Non-pigmented ciliary epithelial cell (primary cell): ENCODE results near the gene KRTAP5-7.
"Not testable (repeated sequence)": the region's sequence is repeated elsewhere in the genome, so short reads cannot be mapped to it uniquely, and the experiment has no call there.

Experiments used
- DNase-seq: peaks from one replicate; pipeline ENCODE4 v3.0.0-alpha.2; 2010; ENCODE audit warnings: low read depth

Gene KRTAP5-7, protein sequence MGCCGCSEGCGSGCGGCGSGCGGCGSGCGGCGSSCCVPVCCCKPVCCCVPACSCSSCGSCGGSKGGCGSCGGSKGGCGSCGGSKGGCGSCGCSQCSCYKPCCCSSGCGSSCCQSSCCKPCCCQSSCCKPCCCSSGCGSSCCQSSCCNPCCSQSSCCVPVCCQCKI

DNA sequence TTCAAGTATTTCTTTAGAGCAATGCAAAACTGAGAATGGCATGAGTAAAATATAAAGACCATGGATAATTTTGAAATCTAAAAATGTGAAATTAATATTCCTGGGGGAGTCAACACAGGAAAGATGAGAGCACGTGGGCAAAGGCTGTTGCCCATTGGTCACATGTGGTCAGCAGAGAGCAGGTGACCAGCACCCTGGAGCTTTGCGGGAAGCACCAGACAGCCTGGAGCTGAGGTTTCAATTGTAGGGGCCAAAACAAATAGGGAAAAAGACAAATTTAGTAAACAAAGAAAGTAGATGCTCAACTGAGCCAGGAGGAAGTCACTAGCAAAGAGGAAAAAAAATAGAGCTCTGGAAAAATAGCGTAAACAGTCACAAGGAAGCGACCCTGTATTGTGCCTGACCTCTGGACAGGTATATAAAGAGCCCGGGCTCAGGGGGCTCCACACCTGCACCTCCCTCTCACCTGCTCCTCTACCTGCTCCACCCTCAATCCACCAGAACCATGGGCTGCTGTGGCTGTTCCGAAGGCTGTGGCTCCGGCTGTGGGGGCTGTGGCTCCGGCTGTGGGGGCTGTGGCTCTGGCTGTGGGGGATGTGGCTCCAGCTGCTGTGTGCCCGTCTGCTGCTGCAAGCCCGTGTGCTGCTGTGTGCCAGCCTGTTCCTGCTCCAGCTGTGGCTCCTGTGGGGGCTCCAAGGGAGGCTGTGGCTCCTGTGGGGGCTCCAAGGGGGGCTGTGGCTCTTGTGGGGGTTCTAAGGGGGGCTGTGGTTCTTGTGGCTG is at the start of gene KRTAP5-7:
KRTAP5-7 (plus strand) TSS at position 472 of the 780 bp plus-strand sequence; CDS start at position 506, 34 bp downstream.
- not testable (repeated sequence) for DNase-seq

DNA sequence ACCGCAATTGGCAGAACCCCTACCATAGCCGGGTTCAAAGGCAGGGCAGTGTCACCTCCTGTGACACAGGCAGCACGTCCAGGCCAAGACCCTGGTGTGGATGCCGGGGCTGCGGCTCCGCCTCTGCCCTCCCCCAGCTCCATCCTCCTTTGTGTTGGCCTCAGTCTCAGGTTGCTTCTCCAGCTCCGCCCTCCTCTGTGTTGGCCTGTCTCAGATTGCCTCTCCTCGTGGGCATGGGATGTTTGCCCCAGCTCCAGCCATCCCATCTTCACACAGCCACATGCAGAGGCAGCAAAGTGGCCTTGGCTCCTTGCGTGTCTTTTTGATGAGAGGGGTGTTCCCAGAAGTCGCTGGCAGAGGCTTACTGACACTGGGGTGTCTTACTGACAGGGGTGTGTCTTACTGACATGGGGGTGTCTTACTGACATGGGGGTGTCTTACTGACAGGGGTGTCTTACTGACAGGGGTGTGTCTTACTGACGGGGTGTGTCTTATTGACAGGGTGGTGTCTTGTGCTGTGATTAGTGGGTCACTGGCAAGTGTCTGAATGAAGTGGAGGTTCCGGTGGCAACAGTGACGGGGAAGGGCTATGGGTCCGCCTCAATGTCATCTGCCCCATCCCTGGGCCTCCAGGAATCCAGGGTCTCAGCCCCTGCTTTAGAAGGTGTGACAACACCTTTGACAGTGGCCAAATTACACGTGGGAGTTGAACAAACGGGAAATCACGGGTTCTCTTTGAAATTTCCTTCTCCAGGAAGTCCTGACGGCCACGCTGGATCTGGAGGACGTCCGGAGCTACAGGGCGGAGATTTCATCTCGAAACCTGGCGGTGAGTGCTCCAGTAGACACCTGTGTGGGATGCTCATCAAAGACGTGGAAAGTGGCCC is 49.2 kb upstream of the KRTAP5-7 start:
- DNase-seq: no peak

GRCh38 chr11:71478528-71478840 is 48.6 kb upstream of the KRTAP5-7 start:
- no peak for DNase-seq

- DNase-seq: no peak
These were observed 45.7 kb upstream of the KRTAP5-7 start for GRCh38 chr11:71481101-71481960.

DNA sequence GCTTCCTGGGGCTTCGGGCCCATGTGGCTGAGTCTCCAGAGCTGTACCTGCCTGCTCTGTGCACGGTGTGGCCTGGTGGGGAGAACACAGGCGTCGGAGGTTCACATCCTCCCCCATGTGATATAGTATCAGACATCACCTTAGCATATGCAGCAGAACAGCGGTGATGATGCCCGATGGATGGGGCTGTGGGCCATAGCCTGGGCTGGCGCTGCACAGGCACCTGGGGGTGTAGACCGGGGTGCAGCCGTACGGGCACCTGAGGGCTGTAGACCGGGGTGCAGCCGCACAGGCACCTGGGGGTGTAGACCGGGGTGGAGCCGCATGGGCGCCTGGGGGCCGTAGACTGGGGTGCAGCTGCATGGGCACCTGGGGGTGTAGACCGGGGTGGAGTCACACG is 44.9 kb upstream of the KRTAP5-7 start:
- DNase-seq: no peak

- no peak for DNase-seq
These were observed 44.2 kb upstream of the KRTAP5-7 start for GRCh38 chr11:71482746-71483364.

- DNase-seq: no peak
These were observed 43.4 kb upstream of the KRTAP5-7 start for GRCh38 chr11:71483692-71484091.

DNA sequence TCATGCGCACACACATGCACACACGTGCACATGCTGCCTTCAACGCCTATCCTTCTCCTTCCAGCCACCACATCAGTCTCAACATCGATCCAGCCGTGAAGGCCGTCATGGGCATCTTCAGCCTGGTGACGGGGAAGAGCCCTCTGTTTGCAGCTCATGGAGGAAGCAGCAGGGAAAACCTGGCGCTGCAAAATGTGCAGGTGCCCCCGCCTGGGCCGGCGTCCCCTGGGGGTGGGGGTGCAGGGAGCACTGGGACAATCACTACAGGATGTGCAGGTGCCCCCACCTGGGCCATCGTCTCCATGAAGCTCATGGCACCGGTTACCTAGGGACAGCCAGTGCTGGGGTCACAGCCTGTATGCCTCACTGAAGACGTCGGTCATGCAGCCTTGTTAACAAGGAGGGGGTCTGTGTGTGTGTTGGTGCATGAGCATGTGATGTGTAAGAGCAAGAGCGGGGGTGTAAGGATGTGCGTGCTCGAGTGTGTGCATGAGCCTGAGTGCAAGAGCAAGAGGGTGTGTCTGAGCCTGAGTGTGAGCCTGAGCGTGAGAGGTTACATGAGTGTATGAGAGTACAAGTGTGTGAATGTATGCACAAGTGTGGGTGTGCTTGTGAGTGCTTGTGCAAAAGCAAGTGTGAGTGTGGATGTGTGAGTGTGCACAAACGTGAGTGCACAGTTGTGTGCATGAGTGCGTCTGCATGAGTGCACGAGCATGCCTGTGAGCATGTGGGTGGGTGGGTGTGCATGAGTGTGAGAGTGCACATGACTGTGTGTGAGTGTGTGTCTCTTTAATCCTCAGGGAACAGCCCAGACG is 42.6 kb upstream of the KRTAP5-7 start:
- DNase-seq: no peak

- DNase-seq: no peak
These were observed 42.0 kb upstream of the KRTAP5-7 start for GRCh38 chr11:71485063-71485399.

DNA sequence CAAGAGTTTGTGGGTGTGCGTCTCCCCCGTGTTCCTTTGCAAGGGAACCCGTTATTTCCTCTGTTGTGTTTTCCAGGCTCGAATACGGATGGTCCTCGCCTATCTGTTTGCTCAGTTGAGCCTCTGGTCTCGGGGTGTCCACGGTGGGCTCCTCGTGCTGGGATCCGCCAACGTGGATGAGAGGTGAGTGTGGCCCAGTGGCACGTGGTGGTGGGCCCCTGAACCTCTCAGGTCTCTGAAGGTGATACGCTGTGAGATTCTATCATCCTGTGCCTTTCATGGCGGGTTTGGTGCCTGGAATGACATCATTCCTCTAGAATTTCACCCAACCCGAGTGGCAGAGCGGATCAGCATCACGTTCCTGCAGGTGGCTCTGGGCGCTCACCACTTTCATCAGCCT is 41.6 kb upstream of the KRTAP5-7 start:
- no peak for DNase-seq

GRCh38 chr11:71486320-71486719 is 40.7 kb upstream of the KRTAP5-7 start:
- no peak for DNase-seq

DNA sequence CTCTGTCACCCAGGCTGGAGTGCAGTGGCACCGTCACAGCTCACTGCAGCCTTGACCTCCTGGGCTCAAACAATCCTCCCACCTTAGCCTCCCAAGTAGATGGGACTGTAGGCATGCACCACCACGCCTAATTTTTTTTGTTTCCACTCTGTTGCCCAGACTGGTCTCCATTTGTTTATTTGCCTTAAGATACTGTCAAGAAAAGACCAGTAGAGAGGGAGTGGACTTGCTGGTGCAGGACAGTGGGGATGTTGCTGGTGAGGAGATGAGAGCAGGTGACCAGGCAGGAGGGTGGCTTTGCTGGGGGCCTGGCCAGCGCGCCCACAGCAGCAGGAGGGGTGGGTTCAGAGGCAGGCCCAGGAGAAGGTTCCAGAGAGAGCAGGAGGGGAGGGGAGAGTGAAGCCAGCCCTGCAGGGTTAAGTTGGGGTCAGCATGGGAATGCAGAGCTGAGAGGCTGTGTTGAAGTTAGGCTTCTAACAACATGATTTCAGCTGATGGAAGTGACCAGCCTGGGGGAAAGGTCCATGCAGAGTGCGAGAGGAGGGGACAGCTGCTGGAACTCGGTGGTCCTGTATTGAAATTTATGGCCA is 38.3 kb upstream of the KRTAP5-7 start:
- DNase-seq: no peak

- DNase-seq: peak; percentile 22
These were observed 37.6 kb upstream of the KRTAP5-7 start for GRCh38 chr11:71489311-71490043.

DNA sequence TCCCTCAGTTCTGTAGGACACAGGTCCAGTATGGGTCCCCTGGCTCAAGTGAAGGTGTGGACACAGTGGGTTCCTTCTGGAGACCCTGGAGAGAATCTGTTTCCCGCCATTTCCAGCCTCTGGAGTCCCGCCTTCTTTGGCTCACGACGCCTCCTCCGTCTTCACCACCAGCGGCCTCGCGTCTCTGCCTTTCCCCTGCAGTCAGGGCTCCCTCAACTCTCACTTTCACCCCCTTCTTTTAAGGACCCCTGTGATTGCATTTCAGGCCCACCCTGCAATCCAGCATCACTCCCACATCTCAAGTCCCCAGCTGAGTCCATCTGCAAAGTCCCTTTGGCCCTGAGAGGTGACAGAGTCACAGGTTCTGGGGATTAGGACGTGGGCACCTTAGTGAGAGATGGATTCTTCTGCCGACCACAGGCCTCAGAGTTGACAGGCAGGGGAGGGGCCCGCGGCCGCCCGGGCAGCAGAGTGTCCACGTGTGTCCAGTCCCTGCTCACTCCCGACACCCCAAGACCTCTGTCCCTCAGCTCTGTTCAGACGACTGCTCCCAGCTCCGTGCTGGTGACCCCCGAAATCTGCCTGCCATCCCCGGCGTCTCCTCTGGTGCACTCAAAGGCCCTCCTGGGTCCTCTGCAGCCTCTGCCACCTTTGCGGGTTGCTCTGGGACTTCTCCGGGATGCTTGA is 36.9 kb upstream of the KRTAP5-7 start:
- no peak for DNase-seq

DNA sequence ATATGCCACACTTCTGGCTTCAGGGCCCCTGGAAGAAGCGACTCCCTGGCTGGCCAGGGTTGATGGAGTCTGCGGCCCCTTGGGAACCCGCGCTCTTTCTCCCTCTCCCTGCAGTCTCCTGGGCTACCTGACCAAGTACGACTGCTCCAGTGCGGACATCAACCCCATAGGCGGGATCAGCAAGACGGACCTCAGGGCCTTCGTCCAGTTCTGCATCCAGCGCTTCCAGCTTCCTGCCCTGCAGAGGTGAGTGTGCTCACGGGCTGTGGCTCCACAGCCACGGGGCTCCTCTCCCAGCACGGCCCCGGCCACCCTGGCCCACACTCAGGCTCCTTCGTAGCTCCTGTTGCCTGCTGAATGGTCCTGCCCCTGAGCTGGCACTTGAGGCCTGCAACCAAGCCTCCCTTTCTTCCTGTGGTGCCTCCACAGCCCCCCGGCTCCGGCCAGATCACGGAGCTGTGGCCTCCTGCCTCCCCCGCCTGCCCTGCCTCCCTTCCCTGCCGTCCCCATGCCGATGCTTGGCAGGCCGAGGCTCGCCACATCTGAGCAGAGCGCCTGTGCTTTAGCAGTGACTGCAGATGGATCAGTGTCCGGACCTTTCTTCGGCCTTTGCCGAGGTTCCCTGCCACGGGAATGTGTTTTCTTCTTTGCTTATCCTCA is 36.2 kb upstream of the KRTAP5-7 start:
- no peak for DNase-seq

DNA sequence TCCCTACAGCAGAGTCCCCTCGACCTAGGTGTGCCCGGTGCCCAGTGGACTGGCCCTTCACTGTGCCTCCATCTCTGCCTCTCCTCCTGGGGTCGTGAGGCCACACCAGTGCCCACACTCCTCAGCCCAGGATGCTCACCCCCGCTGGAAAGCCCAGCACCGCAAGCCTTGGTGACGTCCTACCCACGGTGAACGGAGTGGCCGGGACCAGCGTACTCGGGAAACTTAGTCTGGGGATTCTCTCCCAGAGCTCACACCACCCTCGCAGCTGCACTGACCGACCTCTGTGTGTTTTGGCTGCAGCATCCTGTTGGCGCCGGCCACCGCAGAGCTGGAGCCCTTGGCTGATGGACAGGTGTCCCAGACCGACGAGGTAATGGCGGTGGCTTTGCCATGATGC is 35.5 kb upstream of the KRTAP5-7 start:
- DNase-seq: no peak

GRCh38 chr11:71491940-71492339 is 35.1 kb upstream of the KRTAP5-7 start:
- DNase-seq: no peak
